HEK293 (cell line): ENCODE data around the gene CCDC12.

Source experiments
- CTCF ChIA-PET: fragments of 350-600 bp; formaldehyde crosslinking; extraction: SDS; loops from one replicate; lab custom pipeline; 2021; ENCODE audit warnings: antibody characterized with exemption; lab: Yijun Ruan, JAX
- POLR2A ChIA-PET: fragments of 300-600 bp; formaldehyde crosslinking; extraction: SDS; loops from one replicate; lab custom pipeline; 2020; ENCODE audit warnings: antibody characterized with exemption, inconsistent platforms; lab: Yijun Ruan, JAX
- H3K27ac ChIP-seq: fragments of 200-500 bp; sonication (Bioruptor generic); 2 replicates; pipeline ENCODE4 v1.5.1; 2014; ENCODE audit warnings: low read depth, low read length, control low read depth, inconsistent platforms; ENCODE audit errors: extremely low read depth
- H3K36me3 ChIP-seq, 2 experiments: fragments of 200-500 bp in 1 of 2; sonication (Bioruptor generic) in 1 of 2; 1 replicate in 1 of 2; 2 replicates in 1 of 2; pipeline ENCODE4 v1.5.1; 2014 to 2017; ENCODE audit warnings: inconsistent platforms in 2 of 2, low read length in 2 of 2; ENCODE audit not compliant: control insufficient read depth in 2 of 2, insufficient read depth in 1 of 2
- H3K4me1 ChIP-seq: fragments of 200-500 bp; sonication (Bioruptor generic); 2 replicates; pipeline ENCODE4 v1.5.1; 2014; ENCODE audit warnings: mild to moderate bottlenecking, low read length, inconsistent platforms; ENCODE audit not compliant: control insufficient read depth, insufficient read depth
- H3K4me3 ChIP-seq: 2 replicates; pipeline ENCODE4 v1.5.1; 2011; ENCODE audit warnings: low read depth, mild to moderate bottlenecking, control low read depth, low read length, moderate library complexity
- H3K9me3 ChIP-seq: fragments of 200-500 bp; sonication (Bioruptor generic); 2 replicates; pipeline ENCODE4 v1.5.1; 2014; ENCODE audit warnings: low read depth, low read length, inconsistent platforms; ENCODE audit not compliant: control insufficient read depth, insufficient read depth
- CTCF ChIP-seq: fragments of 450-650 bp; formaldehyde crosslinking; IDR thresholded peaks from 2 replicates; pipeline ENCODE4 v1.5.1; 2016; ENCODE audit warnings: missing biosample characterization, missing genetic modification characterization
- GLIS1 ChIP-seq: fragments of 450-650 bp; formaldehyde crosslinking; IDR thresholded peaks from 2 replicates; pipeline ENCODE4 v1.5.1; 2016; ENCODE audit warnings: missing biosample characterization, missing genetic modification characterization
- GLIS2 ChIP-seq: fragments of 450-650 bp; formaldehyde crosslinking; IDR thresholded peaks from 2 replicates; pipeline ENCODE4 v1.5.1; 2016; ENCODE audit warnings: missing biosample characterization, missing genetic modification characterization
- PBX3 ChIP-seq: sonication (generic); formaldehyde crosslinking; IDR thresholded peaks from 2 replicates; pipeline ENCODE4 v1.8.1; 2022; ENCODE audit warnings: mild to moderate bottlenecking, moderate library complexity, missing genetic modification reagents
- SCRT2 ChIP-seq: fragments of 450-650 bp; formaldehyde crosslinking; IDR thresholded peaks from 2 replicates; pipeline ENCODE4 v1.5.1; 2016; ENCODE audit warnings: missing biosample characterization, missing genetic modification characterization
- TRIM28 ChIP-seq: IDR thresholded peaks from 2 replicates; pipeline ENCODE4 v1.6.1; 2011; ENCODE audit warnings: low read length, control low read depth, borderline replicate concordance
- ZBTB10 ChIP-seq: fragments of 450-650 bp; formaldehyde crosslinking; IDR thresholded peaks from 2 replicates; pipeline ENCODE4 v1.5.1; 2016; ENCODE audit warnings: missing biosample characterization, missing genetic modification characterization
- ZBTB17 ChIP-seq: fragments of 450-650 bp; formaldehyde crosslinking; IDR thresholded peaks from 2 replicates; pipeline ENCODE4 v1.5.1; 2016; ENCODE audit warnings: missing biosample characterization, missing genetic modification characterization
- ZBTB48 ChIP-seq: fragments of 450-650 bp; formaldehyde crosslinking; IDR thresholded peaks from 2 replicates; pipeline ENCODE4 v1.5.1; 2016; ENCODE audit warnings: missing biosample characterization, missing genetic modification characterization
- ZNF174 ChIP-seq: fragments of 450-650 bp; formaldehyde crosslinking; IDR thresholded peaks from 2 replicates; pipeline ENCODE4 v1.5.0; 2017; ENCODE audit warnings: missing biosample characterization, mild to moderate bottlenecking, missing genetic modification characterization
- ZNF18 ChIP-seq: fragments of 450-650 bp; formaldehyde crosslinking; IDR thresholded peaks from 2 replicates; pipeline ENCODE4 v1.5.1; 2016; ENCODE audit warnings: missing biosample characterization, missing genetic modification characterization
- ZNF24 ChIP-seq: fragments of 450-650 bp; formaldehyde crosslinking; IDR thresholded peaks from 2 replicates; pipeline ENCODE4 v1.5.1; 2016; ENCODE audit warnings: missing biosample characterization, missing genetic modification characterization
- ZNF280D ChIP-seq: fragments of 450-650 bp; formaldehyde crosslinking; IDR thresholded peaks from 2 replicates; pipeline ENCODE4 v1.5.1; 2016; ENCODE audit warnings: missing biosample characterization, missing genetic modification characterization
- ZNF311 ChIP-seq: fragments of 450-650 bp; formaldehyde crosslinking; IDR thresholded peaks from 2 replicates; pipeline ENCODE4 v1.5.1; 2017; ENCODE audit warnings: missing biosample characterization, missing genetic modification characterization, borderline replicate concordance
- ZNF324 ChIP-seq: fragments of 450-650 bp; formaldehyde crosslinking; IDR thresholded peaks from 2 replicates; pipeline ENCODE4 v1.5.1; 2016; ENCODE audit warnings: missing biosample characterization, missing genetic modification characterization
- ZNF341 ChIP-seq: fragments of 450-650 bp; formaldehyde crosslinking; IDR thresholded peaks from 2 replicates; pipeline ENCODE4; 2016; ENCODE audit warnings: low read depth, missing biosample characterization, missing genetic modification characterization
- ZNF37A ChIP-seq: fragments of 450-650 bp; IDR thresholded peaks from 2 replicates; pipeline ENCODE4 v1.5.1; 2018; ENCODE audit warnings: missing biosample characterization, missing genetic modification characterization
- ZNF571 ChIP-seq: fragments of 450-650 bp; formaldehyde crosslinking; IDR thresholded peaks from 2 replicates; pipeline ENCODE4 v1.5.0; 2017; ENCODE audit warnings: missing biosample characterization, missing genetic modification characterization
- ZNF585B ChIP-seq: fragments of 450-650 bp; formaldehyde crosslinking; IDR thresholded peaks from 2 replicates; pipeline ENCODE4 v1.5.1; 2016; ENCODE audit warnings: missing biosample characterization, missing genetic modification characterization
- ZNF600 ChIP-seq: fragments of 450-650 bp; formaldehyde crosslinking; IDR thresholded peaks from 2 replicates; pipeline ENCODE4 v1.5.1; 2016; ENCODE audit warnings: missing biosample characterization, missing genetic modification characterization
- ZNF621 ChIP-seq: fragments of 450-650 bp; formaldehyde crosslinking; IDR thresholded peaks from 2 replicates; pipeline ENCODE4 v1.5.1; 2017; ENCODE audit warnings: missing biosample characterization, missing genetic modification characterization
- ZNF626 ChIP-seq: fragments of 450-650 bp; sonication (Bioruptor Pico); formaldehyde crosslinking; IDR thresholded peaks from 2 replicates; pipeline ENCODE4 v1.5.1; 2018; ENCODE audit warnings: missing biosample characterization, missing genetic modification characterization, inconsistent platforms
- ZNF629 ChIP-seq: fragments of 450-650 bp; formaldehyde crosslinking; IDR thresholded peaks from 2 replicates; pipeline ENCODE4 v1.5.1; 2017; ENCODE audit warnings: missing biosample characterization, missing genetic modification characterization
- ZNF654 ChIP-seq: fragments of 450-650 bp; formaldehyde crosslinking; IDR thresholded peaks from 2 replicates; pipeline ENCODE4 v1.5.1; 2016; ENCODE audit warnings: low read depth, missing biosample characterization, missing genetic modification characterization
- ZNF670 ChIP-seq: fragments of 450-650 bp; formaldehyde crosslinking; IDR thresholded peaks from 2 replicates; pipeline ENCODE4 v1.5.1; 2016; ENCODE audit warnings: missing biosample characterization, missing genetic modification characterization, low read depth
- ZNF704 ChIP-seq: fragments of 450-650 bp; formaldehyde crosslinking; IDR thresholded peaks from 2 replicates; pipeline ENCODE4 v1.5.1; 2016; ENCODE audit warnings: missing biosample characterization, missing genetic modification characterization

The CCDC12 gene

GRCh38 chr3:46909535-46910161 is 66.9 kb downstream of the CCDC12 start:
- Histone ChIP-seq H3K4me1 (peaks cover 5% of the 10 kb centered on the region; the same call in 1 of the 2 replicates), H3K4me3 (no peak overlapping the region), H3K27ac (no peak overlapping the region), H3K9me3 (no peaks in the 10 kb centered on the region), H3K36me3 (no peaks in the 10 kb centered on the region)
- ChIA-PET POLR2A (interaction anchor here (1.2 kb wide), 1 partner anchor 64 kb away, joined by 7 read pairs; no protein-coding TSS in a partner anchor), CTCF (interaction anchor here (0.6 to 1.6 kb wide), 17 partner anchors 9 to 319 kb away, joined by 3 to 12 read pairs (median 4); no protein-coding TSS in a partner anchor)
- TF ChIP-seq ZNF654 (tag by site-specific recombination) (peak; percentile 75), ZBTB10 (tag by site-specific recombination) (peak; percentile 37; the same call in 1 of the 2 replicates), ZBTB48 (tag by site-specific recombination) (peak; percentile 26; the same call in 1 of the 2 replicates), ZNF324 (tag by site-specific recombination) (no peak), ZNF585B (tag by site-specific recombination) (no peak), ZNF24 (no peak), ZNF571 (tag by site-specific recombination) (no peak), ZNF311 (no peak), ZNF600 (0 out of 2 replicates have a peak, but pooled peaks have one; percentile 15), TRIM28 (no peak), ZBTB17 (tag by site-specific recombination) (peak; percentile 38; the same call in 1 of the 2 replicates), PBX3 (no peak), ZNF704 (tag by site-specific recombination) (no peak), SCRT2 (tag by site-specific recombination) (no peak), ZNF280D (tag by site-specific recombination) (no peak), ZNF18 (tag by site-specific recombination) (no peak), ZNF670 (tag by site-specific recombination) (no peak), ZNF341 (tag by site-specific recombination) (peak; percentile 56), ZNF629 (0 out of 2 replicates have a peak, but pooled peaks have one; percentile 38), CTCF (peak; percentile 78), GLIS1 (tag by site-specific recombination) (peak; percentile 55; the same call in 1 of the 2 replicates), ZNF621 (tag by site-specific recombination) (no peak), ZNF37A (tag by site-specific recombination) (no peak), ZNF174 (tag by site-specific recombination) (no peak), GLIS2 (tag by site-specific recombination) (peak; percentile 53), ZNF626 (no peak)
